H9 (cell line): Measurements from ENCODE around the gene BAIAP2. TPM values are rescaled to one million over a fixed set of nuclear protein-coding genes. Genes with fewer than 3 reads are reported as not detected.

ENCODE experiments used
- DNase-seq: peaks from one replicate; pipeline ENCODE4 v3.0.0-alpha.2; 2017
- H2AFZ ChIP-seq: one replicate; pipeline ENCODE4 v1.6.1; 2013; ENCODE audit warnings: mild to moderate bottlenecking, low read length, control low read depth, moderate library complexity
- H2AK5ac ChIP-seq: 2 replicates; pipeline ENCODE4 v1.6.1; 2013; ENCODE audit warnings: low read length, control low read depth, mixed read lengths; ENCODE audit not compliant: insufficient read length
- H2BK120ac ChIP-seq: one replicate; pipeline ENCODE4 v1.6.1; 2013; ENCODE audit warnings: low read depth, mild to moderate bottlenecking, low read length, control low read depth, inconsistent platforms; ENCODE audit not compliant: poor library complexity, severe bottlenecking
- H2BK12ac ChIP-seq: 2 replicates; pipeline ENCODE4 v1.6.1; 2013; ENCODE audit warnings: low read length, control low read depth, mixed read lengths, low read depth; ENCODE audit not compliant: insufficient read length
- H2BK15ac ChIP-seq: 2 replicates; pipeline ENCODE4 v1.6.1; 2013; ENCODE audit warnings: low read depth, low read length, control low read depth
- H2BK20ac ChIP-seq: one replicate; pipeline ENCODE4 v1.6.1; 2013; ENCODE audit warnings: low read depth, mild to moderate bottlenecking, low read length, control low read depth, inconsistent platforms; ENCODE audit not compliant: poor library complexity, severe bottlenecking
- H2BK5ac ChIP-seq: 2 replicates; pipeline ENCODE4 v1.6.1; 2013; ENCODE audit warnings: low read length, control low read depth, mixed read lengths; ENCODE audit not compliant: insufficient read length
- H3K14ac ChIP-seq: 2 replicates; pipeline ENCODE4 v1.6.1; 2013; ENCODE audit warnings: low read length, control low read depth; ENCODE audit not compliant: insufficient read depth
- H3K18ac ChIP-seq: 2 replicates; pipeline ENCODE4 v1.6.1; 2013; ENCODE audit warnings: low read depth, mild to moderate bottlenecking, mixed read lengths, low read length, control low read depth; ENCODE audit not compliant: insufficient read length
- H3K23ac ChIP-seq: 2 replicates; pipeline ENCODE4 v1.6.1; 2013; ENCODE audit warnings: low read length, control low read depth, mixed read lengths, low read depth; ENCODE audit not compliant: insufficient read length
- H3K23me2 ChIP-seq: 2 replicates; pipeline ENCODE4 v1.6.1; 2013; ENCODE audit warnings: low read depth, mild to moderate bottlenecking, mixed read lengths, low read length, control low read depth; ENCODE audit not compliant: insufficient read length, poor library complexity, severe bottlenecking
- H3K27ac ChIP-seq: 2 replicates; pipeline ENCODE4 v1.5.1; 2013; ENCODE audit warnings: low read length, control low read depth, mixed read lengths, low read depth; ENCODE audit not compliant: insufficient read length
- H3K27me3 ChIP-seq: 2 replicates; pipeline ENCODE4 v1.6.1; 2013; ENCODE audit warnings: low read length, control low read depth, inconsistent platforms; ENCODE audit not compliant: insufficient read depth
- H3K4ac ChIP-seq: 2 replicates; pipeline ENCODE4 v1.6.1; 2013; ENCODE audit warnings: low read depth, mild to moderate bottlenecking, control low read depth, inconsistent platforms, low read length, moderate library complexity
- H3K4me1 ChIP-seq: 2 replicates; pipeline ENCODE4 v1.6.1; 2013; ENCODE audit warnings: low read length, control low read depth, inconsistent platforms; ENCODE audit not compliant: insufficient read depth
- H3K4me2 ChIP-seq: 2 replicates; pipeline ENCODE4 v1.6.1; 2013; ENCODE audit warnings: low read length, control low read depth, mixed read lengths; ENCODE audit not compliant: insufficient read length, insufficient read depth
- H3K56ac ChIP-seq: 2 replicates; pipeline ENCODE4 v1.6.1; 2013; ENCODE audit warnings: low read depth, mild to moderate bottlenecking, mixed read lengths, low read length, control low read depth; ENCODE audit not compliant: insufficient read length
- H3K79me1 ChIP-seq: 2 replicates; pipeline ENCODE4 v1.6.1; 2013; ENCODE audit warnings: low read depth, mild to moderate bottlenecking, moderate library complexity, low read length, control low read depth, inconsistent platforms; ENCODE audit not compliant: insufficient read depth, poor library complexity, severe bottlenecking
- H3K79me2 ChIP-seq: 2 replicates; pipeline ENCODE4 v1.6.1; 2013; ENCODE audit warnings: low read length, control low read depth, inconsistent platforms; ENCODE audit not compliant: insufficient read depth
- H3K9ac ChIP-seq: 2 replicates; pipeline ENCODE4 v1.6.1; 2013; ENCODE audit warnings: low read length, control low read depth, mixed read lengths; ENCODE audit not compliant: insufficient read length; ENCODE audit errors: extremely low read depth
- H3K9me3 ChIP-seq: one replicate; pipeline ENCODE4 v1.6.1; 2013; ENCODE audit warnings: low read depth, low read length, inconsistent platforms; ENCODE audit not compliant: control insufficient read depth
- H3T11ph ChIP-seq: one replicate; pipeline ENCODE4 v1.6.1; 2013; ENCODE audit warnings: mild to moderate bottlenecking, low read length, control low read depth, inconsistent platforms
- H4K20me1 ChIP-seq: one replicate; pipeline ENCODE4 v1.6.1; 2013; ENCODE audit not compliant: control insufficient read depth, insufficient read length, insufficient read depth
- H4K5ac ChIP-seq: 2 replicates; pipeline ENCODE4 v1.6.1; 2013; ENCODE audit warnings: low read depth, mild to moderate bottlenecking, mixed read lengths, low read length, control low read depth; ENCODE audit not compliant: insufficient read length
- H4K8ac ChIP-seq: replicated peaks from 2 replicates; pipeline ENCODE4 v1.6.1; 2013; ENCODE audit warnings: low read length, control low read depth, mixed read lengths, low read depth; ENCODE audit not compliant: insufficient read length
- H4K91ac ChIP-seq: 2 replicates; pipeline ENCODE4 v1.6.1; 2013; ENCODE audit warnings: low read depth, mild to moderate bottlenecking, moderate library complexity, mixed read lengths, low read length, control low read depth; ENCODE audit not compliant: insufficient read length
- H3K27ac Mint-ChIP-seq, 3 experiments: 2 replicates in 2 of 3; 3 replicates in 1 of 3; pipeline ENCODE4 v1.8.0; 2020 to 2021; ENCODE audit warnings: mixed read lengths in 3 of 3, mild to moderate bottlenecking in 1 of 3, moderate library complexity in 1 of 3
- H3K27me3 Mint-ChIP-seq: 2 replicates; pipeline ENCODE4 v1.8.0; 2021; ENCODE audit warnings: low read depth, mild to moderate bottlenecking, moderate library complexity, mixed read lengths
- H3K36me3 Mint-ChIP-seq, 3 experiments: 2 replicates in 2 of 3; 3 replicates in 1 of 3; pipeline ENCODE4 v1.8.0; 2020 to 2021; ENCODE audit warnings: low read depth in 3 of 3, mixed read lengths in 3 of 3; ENCODE audit not compliant: insufficient read depth in 1 of 3
- H3K4me1 Mint-ChIP-seq, 2 experiments: 2 replicates each; pipeline ENCODE4 v1.8.0; 2020; ENCODE audit warnings: mixed read lengths in 2 of 2
- H3K4me3 Mint-ChIP-seq, 2 experiments: 2 replicates in 1 of 2; 3 replicates in 1 of 2; pipeline ENCODE4 v1.8.0; 2020 to 2021; ENCODE audit warnings: mild to moderate bottlenecking in 2 of 2, mixed read lengths in 2 of 2, moderate library complexity in 1 of 2
- H3K9me3 Mint-ChIP-seq, 2 experiments: 2 replicates in 1 of 2; 3 replicates in 1 of 2; pipeline ENCODE4 v1.8.0; 2020; ENCODE audit warnings: mild to moderate bottlenecking in 2 of 2, mixed read lengths in 2 of 2, moderate library complexity in 1 of 2
- WGBS: extraction: QIAGEN DNeasy Blood & Tissue Kit; methylation state at CpG from one replicate; pipeline ENCODE4 v1.1.7; 2013; ENCODE audit warnings: missing lambda C conversion rate, low lambda C conversion rate, mixed read lengths; ENCODE audit not compliant: insufficient read length; ENCODE audit errors: extremely low coverage; 5-methylcytosine and 5-hydroxymethylcytosine counted together
- total RNA-seq: library from RNA; stranded (reverse); gene quantifications from 2 replicates; pipeline ENCODE4 v1.2.1, GENCODE V29; 2021
- TF ChIP-seq, protein P1 (sequence below): fragments of 200-600 bp; sonication (generic); conservative IDR thresholded peaks from 3 replicates; pipeline ENCODE4 v1.8.0; 2021; ENCODE audit warnings: antibody characterized with exemption, mild to moderate bottlenecking

Gene BAIAP2
- total RNA-seq, 1 experiment from 2014 or later, result 27.8 TPM

DNA sequence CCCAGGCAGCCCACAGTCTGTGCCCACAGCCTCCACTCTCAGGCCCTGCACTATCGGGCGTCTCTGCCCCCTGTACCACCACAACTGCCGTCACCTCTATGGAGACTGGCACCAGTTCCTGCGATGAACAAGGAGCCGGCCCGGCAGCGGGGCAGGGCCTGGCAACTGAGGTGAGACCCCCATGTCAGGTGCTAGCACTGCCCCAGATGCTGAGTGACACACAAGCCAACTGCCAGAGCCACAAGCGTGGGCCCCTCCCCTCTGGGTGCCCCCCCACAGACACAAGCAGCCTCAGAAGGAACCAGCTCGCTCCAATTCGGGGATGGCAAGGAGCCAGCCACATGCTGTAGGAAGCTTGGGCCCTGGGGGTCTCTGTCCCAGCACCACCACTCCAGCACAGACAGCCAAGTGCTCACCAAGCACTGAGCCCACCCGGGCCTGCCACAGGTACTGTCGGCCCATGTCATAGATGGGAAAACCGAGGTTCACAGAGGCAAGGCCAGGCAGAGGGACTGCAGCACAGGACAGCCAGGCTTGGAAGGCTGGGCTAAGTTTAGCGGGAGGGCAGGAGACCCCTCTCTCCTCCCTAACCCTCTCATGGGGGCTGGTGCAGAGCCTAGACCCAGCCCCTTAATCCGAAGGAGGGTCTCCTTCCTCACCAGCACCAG lies 128.9 kb downstream of the BAIAP2 start:
- Histone ChIP-seq H4K20me1 (peaks cover 4% of the 10 kb centered on the region), H4K91ac (no peak overlapping the region), H3K4me2 (no peak overlapping the region)

More for the DNA sequence above, 128.9 kb downstream of the BAIAP2 start:
- no peak overlapping the region for H2AFZ ChIP-seq
- H3K4me1 ChIP-seq, result no peaks in the 10 kb centered on the region
- H2BK120ac ChIP-seq, result no peak overlapping the region
- H3K14ac ChIP-seq, result no peak overlapping the region
- H3K27ac Mint-ChIP-seq, result no peak overlapping the region
- H3K9me3 Mint-ChIP-seq, result no peaks in the 10 kb centered on the region
- H2BK5ac ChIP-seq, result no peak overlapping the region
- H3K4me3 Mint-ChIP-seq, result peak overlapping the region in 1 of 2 experiments; percentile 53; a peak in 1 of 5 replicates
- H3K27me3 ChIP-seq, result no peaks in the 10 kb centered on the region
- H3K4me1 Mint-ChIP-seq, result no peaks in the 10 kb centered on the region
- no peak for DNase-seq
- no peaks in the 10 kb centered on the region for H3K79me1 ChIP-seq
- H3K27me3 Mint-ChIP-seq, result peaks cover 14% of the 10 kb centered on the region
- no peak overlapping the region for H2BK12ac ChIP-seq
- no peaks in the 10 kb centered on the region for H3K79me2 ChIP-seq
- no peak overlapping the region for H3K18ac ChIP-seq
- no peak overlapping the region for H2AK5ac ChIP-seq
- no peak overlapping the region for H4K5ac ChIP-seq
- no peaks in the 10 kb centered on the region for H3K9me3 ChIP-seq
- no peak overlapping the region for H3T11ph ChIP-seq
- H3K27ac ChIP-seq, result no peak overlapping the region
- no peak overlapping the region for H4K8ac ChIP-seq
- H3K9ac ChIP-seq, result no peak overlapping the region
- H3K36me3 Mint-ChIP-seq, result no peaks in the 10 kb centered on the region
- TF ChIP-seq, protein P1, sequence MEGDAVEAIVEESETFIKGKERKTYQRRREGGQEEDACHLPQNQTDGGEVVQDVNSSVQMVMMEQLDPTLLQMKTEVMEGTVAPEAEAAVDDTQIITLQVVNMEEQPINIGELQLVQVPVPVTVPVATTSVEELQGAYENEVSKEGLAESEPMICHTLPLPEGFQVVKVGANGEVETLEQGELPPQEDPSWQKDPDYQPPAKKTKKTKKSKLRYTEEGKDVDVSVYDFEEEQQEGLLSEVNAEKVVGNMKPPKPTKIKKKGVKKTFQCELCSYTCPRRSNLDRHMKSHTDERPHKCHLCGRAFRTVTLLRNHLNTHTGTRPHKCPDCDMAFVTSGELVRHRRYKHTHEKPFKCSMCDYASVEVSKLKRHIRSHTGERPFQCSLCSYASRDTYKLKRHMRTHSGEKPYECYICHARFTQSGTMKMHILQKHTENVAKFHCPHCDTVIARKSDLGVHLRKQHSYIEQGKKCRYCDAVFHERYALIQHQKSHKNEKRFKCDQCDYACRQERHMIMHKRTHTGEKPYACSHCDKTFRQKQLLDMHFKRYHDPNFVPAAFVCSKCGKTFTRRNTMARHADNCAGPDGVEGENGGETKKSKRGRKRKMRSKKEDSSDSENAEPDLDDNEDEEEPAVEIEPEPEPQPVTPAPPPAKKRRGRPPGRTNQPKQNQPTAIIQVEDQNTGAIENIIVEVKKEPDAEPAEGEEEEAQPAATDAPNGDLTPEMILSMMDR, result no peak
- H3K23ac ChIP-seq, result no peak overlapping the region
- no peak overlapping the region for H3K4ac ChIP-seq
- H2BK15ac ChIP-seq, result no peak overlapping the region
- WGBS, result no CpG with 5 or more reads among the region's 15 CpGs
- H3K23me2 ChIP-seq, result peaks cover 3% of the 10 kb centered on the region
- H2BK20ac ChIP-seq, result no peak overlapping the region
- no peak overlapping the region for H3K56ac ChIP-seq
